ENCODE results near the gene PPP6R3. TPM values are rescaled to one million over a fixed set of nuclear protein-coding genes. Genes with fewer than 3 reads are reported as not detected.

Gene PPP6R3
- total and polyA plus RNA-seq, 10 of the 15 experiments (the other 5 are each of a cell fraction or from before 2014, with no cell fraction given): 12.4 to 123 (median 74.1) TPM

GRCh38 chr11:68632802-68633201 lies 172.2 kb downstream of the PPP6R3 start:
- ChIA-PET RAD21 (ENCODE audit: unreplicated experiment) (interaction anchor here (0.6 to 1.0 kb wide), 2 partner anchors 73 to 211 kb away, joined by 3 to 4 read pairs; no protein-coding TSS in a partner anchor), POLR2A (no interaction called here), CTCF (interaction anchor here (0.8 to 1.0 kb wide), 4 partner anchors 165 to 1044 kb away, joined by 3 to 7 read pairs (median 4); no protein-coding TSS in a partner anchor), SMC1A (ENCODE audit: uncharacterized antibody, unreplicated experiment) (no interaction called here)
- Histone ChIP-seq H3K9me3 (replicated peaks; ENCODE audit: control insufficient read depth, insufficient read depth, low read length) (no peaks in the 10 kb centered on the region), H3K79me2 (ENCODE audit: control insufficient read depth, insufficient read depth, low read length) (no peaks in the 10 kb centered on the region), H3K4me1 (ENCODE audit: control insufficient read depth, insufficient read depth, low read length) (no peaks in the 10 kb centered on the region), H3K36me3 (ENCODE audit: control insufficient read depth in 2 of 2, insufficient read depth in 2 of 2, low read length in 1 of 2) (no peaks in the 10 kb centered on the region), H4K20me1 (ENCODE audit: control insufficient read depth, insufficient read depth) (no peaks in the 10 kb centered on the region), H3K4me2 (ENCODE audit: control insufficient read depth, insufficient read depth) (no peak overlapping the region), H3K9ac (ENCODE audit: control insufficient read depth, insufficient read depth, low read length) (no peak overlapping the region), H3K4me3 (no peak overlapping the region), H3K27ac (ENCODE audit: control insufficient read depth, insufficient read depth) (no peak overlapping the region), H2AFZ (ENCODE audit: control insufficient read depth, low read depth, low read length) (no peak overlapping the region), H3K27me3 (replicated peaks in 1 of 2; ENCODE audit: control insufficient read depth in 2 of 2, insufficient read depth in 2 of 2, low read length in 1 of 2) (no peaks in the 10 kb centered on the region; a peak in 2 of 4 replicates)
- no TSS peak for BruUV-seq (replicated peaks)
- DNase-seq (ENCODE audit: low read depth, low spot score) (no peak), ATAC-seq (peak; percentile 79), FAIRE-seq (no peak)
- intact Hi-C loops (cut with micrococcal nuclease; ENCODE audit: unreplicated experiment): loop anchor here (2.0 to 10.0 kb wide), 2 partner anchors 212 to 456 kb away; partner anchors contain the start of gene CPT1A
- WGBS (ENCODE audit: insufficient coverage, insufficient replicate concordance, low lambda C conversion rate, missing lambda C conversion rate): 17% methylated on average over 6 of the region's 6 CpGs
- TF ChIP-seq RAD21 (IDR thresholded peaks at IDR 0.05; ENCODE audit: insufficient read depth, low read depth, low read length) (peak; percentile 73), ASH2L (IDR thresholded peaks at IDR 0.05; ENCODE audit: borderline replicate concordance, low read depth) (no peak), BMI1 (IDR thresholded peaks at IDR 0.05; ENCODE audit: borderline replicate concordance) (no peak), FOS (IDR thresholded peaks at IDR 0.05; ENCODE audit: borderline replicate concordance, extremely low read depth, insufficient read length) (no peak), YY1 (IDR thresholded peaks at IDR 0.05; ENCODE audit: low read depth, low read length) (0 out of 2 replicates have a peak, but pooled peaks have one; percentile 45), ZBTB4 (CRISPR knock-in tag; IDR thresholded peaks at IDR 0.05) (no peak), KAT2A (conservative IDR thresholded peaks at IDR 0.05; ENCODE audit: control insufficient read depth, low read depth, low read length) (no peak), RELB (IDR thresholded peaks at IDR 0.05; ENCODE audit: low read depth) (no peak), SMC3 (IDR thresholded peaks at IDR 0.05; ENCODE audit: borderline replicate concordance, low read length) (peak; percentile 57; the same call in 1 of the 2 replicates), CEBPB (IDR thresholded peaks at IDR 0.05; ENCODE audit: borderline replicate concordance in 1 of 2, low read depth in 2 of 2, low read length in 2 of 2) (no peak)
- TF ChIP-seq, protein P1, sequence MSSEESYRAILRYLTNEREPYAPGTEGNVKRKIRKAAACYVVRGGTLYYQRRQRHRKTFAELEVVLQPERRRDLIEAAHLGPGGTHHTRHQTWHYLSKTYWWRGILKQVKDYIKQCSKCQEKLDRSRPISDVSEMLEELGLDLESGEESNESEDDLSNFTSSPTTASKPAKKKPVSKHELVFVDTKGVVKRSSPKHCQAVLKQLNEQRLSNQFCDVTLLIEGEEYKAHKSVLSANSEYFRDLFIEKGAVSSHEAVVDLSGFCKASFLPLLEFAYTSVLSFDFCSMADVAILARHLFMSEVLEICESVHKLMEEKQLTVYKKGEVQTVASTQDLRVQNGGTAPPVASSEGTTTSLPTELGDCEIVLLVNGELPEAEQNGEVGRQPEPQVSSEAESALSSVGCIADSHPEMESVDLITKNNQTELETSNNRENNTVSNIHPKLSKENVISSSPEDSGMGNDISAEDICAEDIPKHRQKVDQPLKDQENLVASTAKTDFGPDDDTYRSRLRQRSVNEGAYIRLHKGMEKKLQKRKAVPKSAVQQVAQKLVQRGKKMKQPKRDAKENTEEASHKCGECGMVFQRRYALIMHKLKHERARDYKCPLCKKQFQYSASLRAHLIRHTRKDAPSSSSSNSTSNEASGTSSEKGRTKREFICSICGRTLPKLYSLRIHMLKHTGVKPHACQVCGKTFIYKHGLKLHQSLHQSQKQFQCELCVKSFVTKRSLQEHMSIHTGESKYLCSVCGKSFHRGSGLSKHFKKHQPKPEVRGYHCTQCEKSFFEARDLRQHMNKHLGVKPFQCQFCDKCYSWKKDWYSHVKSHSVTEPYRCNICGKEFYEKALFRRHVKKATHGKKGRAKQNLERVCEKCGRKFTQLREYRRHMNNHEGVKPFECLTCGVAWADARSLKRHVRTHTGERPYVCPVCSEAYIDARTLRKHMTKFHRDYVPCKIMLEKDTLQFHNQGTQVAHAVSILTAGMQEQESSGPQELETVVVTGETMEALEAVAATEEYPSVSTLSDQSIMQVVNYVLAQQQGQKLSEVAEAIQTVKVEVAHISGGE (CRISPR knock-in tag; IDR thresholded peaks at IDR 0.05): no peak
- TF ChIP-seq, protein P2, sequence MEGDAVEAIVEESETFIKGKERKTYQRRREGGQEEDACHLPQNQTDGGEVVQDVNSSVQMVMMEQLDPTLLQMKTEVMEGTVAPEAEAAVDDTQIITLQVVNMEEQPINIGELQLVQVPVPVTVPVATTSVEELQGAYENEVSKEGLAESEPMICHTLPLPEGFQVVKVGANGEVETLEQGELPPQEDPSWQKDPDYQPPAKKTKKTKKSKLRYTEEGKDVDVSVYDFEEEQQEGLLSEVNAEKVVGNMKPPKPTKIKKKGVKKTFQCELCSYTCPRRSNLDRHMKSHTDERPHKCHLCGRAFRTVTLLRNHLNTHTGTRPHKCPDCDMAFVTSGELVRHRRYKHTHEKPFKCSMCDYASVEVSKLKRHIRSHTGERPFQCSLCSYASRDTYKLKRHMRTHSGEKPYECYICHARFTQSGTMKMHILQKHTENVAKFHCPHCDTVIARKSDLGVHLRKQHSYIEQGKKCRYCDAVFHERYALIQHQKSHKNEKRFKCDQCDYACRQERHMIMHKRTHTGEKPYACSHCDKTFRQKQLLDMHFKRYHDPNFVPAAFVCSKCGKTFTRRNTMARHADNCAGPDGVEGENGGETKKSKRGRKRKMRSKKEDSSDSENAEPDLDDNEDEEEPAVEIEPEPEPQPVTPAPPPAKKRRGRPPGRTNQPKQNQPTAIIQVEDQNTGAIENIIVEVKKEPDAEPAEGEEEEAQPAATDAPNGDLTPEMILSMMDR (IDR thresholded peaks at IDR 0.05 in 2 of 3, conservative IDR thresholded peaks at IDR 0.05 in 1 of 3; ENCODE audit: control insufficient read depth in 2 of 3, extremely low read depth in 1 of 3, insufficient read depth in 1 of 3, low read depth in 3 of 3, low read length in 3 of 3): peak; percentile 49 to 60 (median 55); a peak in 5 of 6 replicates
- in situ Hi-C loops (cut with MboI): loop anchor here (10.0 kb wide), 1 partner anchor 452 kb away; no protein-coding TSS in a partner anchor
